Transverse colon (tissue), 4 donors: ENCODE measurements around the gene PLA2G5. TPM values are rescaled to one million over a fixed set of nuclear protein-coding genes. Genes with fewer than 3 reads are reported as not detected.

Experiments
- DNase-seq: peaks from one replicate; pipeline ENCODE4 v3.0.0-alpha.2; 2019
- H3K27ac ChIP-seq, 4 donors: fragments of 200-600 bp; sonication (generic); 2 replicates each; pipeline ENCODE4 v1.5.1; 2016 to 2018; ENCODE audit warnings: inconsistent platforms in 4 of 4
- H3K27me3 ChIP-seq: fragments of 200-600 bp; sonication (generic); 2 replicates; pipeline ENCODE4 v1.5.1; 2017; ENCODE audit warnings: inconsistent platforms
- H3K36me3 ChIP-seq, 4 donors: fragments of 200-600 bp; sonication (generic); 2 replicates each; pipeline ENCODE4 v1.5.1; 2017 to 2019; ENCODE audit warnings: inconsistent platforms in 4 of 4
- H3K4me1 ChIP-seq, 4 donors: fragments of 200-600 bp; sonication (generic); 2 replicates each; pipeline ENCODE4 v1.5.1; 2017 to 2020; ENCODE audit warnings: inconsistent platforms in 4 of 4
- H3K4me3 ChIP-seq, 4 donors: fragments of 200-600 bp; sonication (generic); 1 replicate in 1 of 4; 2 replicates in 3 of 4; pipeline versions ENCODE4 v1.5.1 to v1.6.1; 2017 to 2019; ENCODE audit warnings: inconsistent platforms in 4 of 4
- H3K9me3 ChIP-seq, 2 donors: fragments of 200-600 bp; sonication (generic); 2 replicates each; pipeline ENCODE4 v1.5.1; 2017 to 2019; ENCODE audit warnings: inconsistent platforms in 2 of 2
- CTCF ChIP-seq, 5 experiments: fragments of 200-600 bp in 3 of 5; fragments of 450-650 bp in 2 of 5; sonication (generic) in 3 of 5; IDR thresholded peaks; 1 replicate in 2 of 5; 2 replicates in 3 of 5; pipeline ENCODE4 v1.5.1; 2016 to 2017; ENCODE audit warnings: antibody characterized with exemption in 5 of 5, inconsistent platforms in 3 of 5, mild to moderate bottlenecking in 2 of 5, moderate library complexity in 1 of 5
- EP300 ChIP-seq: sonication (generic); formaldehyde crosslinking; IDR thresholded peaks from one replicate; pipeline ENCODE4 v1.6.1; 2017; ENCODE audit warnings: antibody characterized with exemption, low read depth
- POLR2A ChIP-seq: fragments of 450-650 bp; IDR thresholded peaks from one replicate; pipeline ENCODE4 v1.6.1; 2016; ENCODE audit warnings: antibody characterized with exemption, mild to moderate bottlenecking, moderate library complexity
- POLR2AphosphoS5 ChIP-seq, 3 donors: sonication (generic); formaldehyde crosslinking; IDR thresholded peaks; one replicate each; pipeline ENCODE4 v1.6.1; 2016; ENCODE audit warnings: antibody characterized with exemption in 3 of 3
- WGBS, 2 donors: methylation state at CpG; one replicate each; pipeline ENCODE4 v1.1.5; 2018; ENCODE audit warnings: low coverage in 1 of 2; 5-methylcytosine and 5-hydroxymethylcytosine counted together
- in situ Hi-C, 4 donors: fragments of 200-750 bp; cut with MboI; loops; one replicate each; pipeline versions ENCODE4 v1.15.0 to v1.15.1; 2017; ENCODE audit warnings: low sequenced_read_pairs in 3 of 4, low pct_ligation_motif_present in 1 of 4, low pct_unique_long_range_greater_than_20kb in 1 of 4
- intact Hi-C: fragments of 100-400 bp; cut with DNase I; formaldehyde crosslinking; loops from one replicate; pipeline ENCODE4 v1.15.1; 2023; ENCODE audit warnings: low total_unique reads
- total RNA-seq, 4 donors: library from RNA; depleted of rRNA; stranded (reverse); fragments of >200 nt; gene quantifications; one replicate each; pipeline ENCODE4 v1.1.0, GENCODE V29; 2016

Gene PLA2G5
- total RNA-seq, 4 donors from 2014 or later, result 0.60 to 3.1 (median 2.9) TPM; not detected in 1

GRCh38 chr1:20074725-20075171, 4.8 kb downstream of the PLA2G5 start:
- Histone ChIP-seq H3K4me3 (no peak overlapping the region), H3K36me3 (no peaks in the 10 kb centered on the region), H3K9me3 (no peaks in the 10 kb centered on the region), H3K27me3 (no peaks in the 10 kb centered on the region), H3K27ac (no peak overlapping the region), H3K4me1 (no peaks in the 10 kb centered on the region)
- intact Hi-C loops (no loop called here), in situ Hi-C loops (no loop called here)
- TF ChIP-seq CTCF (IDR thresholded peaks at IDR 0.05), result no peak
- no peak for TF ChIP-seq EP300
- TF ChIP-seq POLR2AphosphoS5 (IDR thresholded peaks at IDR 0.05), result no peak
- no peak for TF ChIP-seq POLR2A
- DNase-seq, result no peak
- WGBS, 2 donors, result 76% methylated on average over 6 of the region's 8 CpGs; no CpG with 5 or more reads in 1 of the 2 donors

- TF ChIP-seq CTCF (IDR thresholded peaks at IDR 0.05) (no peak), POLR2A (no peak), POLR2AphosphoS5 (IDR thresholded peaks at IDR 0.05) (no peak), EP300 (no peak)
- 60 to 80% methylated on average over 1 to 2 of the region's 2 CpGs for WGBS, 2 donors
- Histone ChIP-seq H3K27me3 (no peaks in the 10 kb centered on the region), H3K4me3 (no peak overlapping the region), H3K36me3 (no peaks in the 10 kb centered on the region), H3K27ac (no peak overlapping the region), H3K4me1 (no peaks in the 10 kb centered on the region), H3K9me3 (no peaks in the 10 kb centered on the region)
- in situ Hi-C loops (no loop called here), intact Hi-C loops (no loop called here)
- no peak for DNase-seq
Measured at GRCh38 chr1:20075345-20075744, 5.4 kb downstream of the PLA2G5 start.

GRCh38 chr1:20076223-20076622, 6.2 kb downstream of the PLA2G5 start:
- peaks cover 0 to 4% (median 0%) of the 10 kb centered on the region in 4 donors for H3K4me1 ChIP-seq
- 68 to 89% methylated on average over 4 to 5 of the region's 5 CpGs for WGBS, 2 donors
- in situ Hi-C loops, result no loop called here
- H3K27me3 ChIP-seq, result no peaks in the 10 kb centered on the region
- TF ChIP-seq POLR2AphosphoS5 (IDR thresholded peaks at IDR 0.05), result no peak
- no peak for TF ChIP-seq EP300
- TF ChIP-seq CTCF (IDR thresholded peaks at IDR 0.05), result no peak
- no peak for TF ChIP-seq POLR2A
- H3K36me3 ChIP-seq, result no peaks in the 10 kb centered on the region
- no peak overlapping the region for H3K27ac ChIP-seq
- no peak for DNase-seq
- H3K9me3 ChIP-seq, result no peaks in the 10 kb centered on the region
- no peak overlapping the region for H3K4me3 ChIP-seq
- intact Hi-C loops, result no loop called here

GRCh38 chr1:20076710-20077461, 6.9 kb downstream of the PLA2G5 start:
- no peak for DNase-seq
- in situ Hi-C loops (no loop called here), intact Hi-C loops (no loop called here)
- H3K27me3 ChIP-seq, result no peaks in the 10 kb centered on the region
- no peaks in the 10 kb centered on the region for H3K36me3 ChIP-seq
- no peak overlapping the region for H3K4me3 ChIP-seq
- no peak for TF ChIP-seq POLR2AphosphoS5 (IDR thresholded peaks at IDR 0.05)
- no peak for TF ChIP-seq EP300
- no peak for TF ChIP-seq POLR2A
- TF ChIP-seq CTCF (IDR thresholded peaks at IDR 0.05), result no peak
- H3K4me1 ChIP-seq, result peaks cover 0 to 4% (median 0%) of the 10 kb centered on the region in 4 donors
- H3K9me3 ChIP-seq, result no peaks in the 10 kb centered on the region
- no peak overlapping the region for H3K27ac ChIP-seq
- WGBS, 2 donors, result 78 to 100% methylated on average over 1 to 5 of the region's 5 CpGs
